ENCODE data around the gene FAM107B.
"Not testable (repeated sequence)": the region's sequence is repeated elsewhere in the genome, so short reads cannot be mapped to it uniquely, and the experiment has no call there.

The FAM107B gene

GRCh38 chr10:14595526-14596182, 179.0 kb downstream of the FAM107B start:
- no peak for FAIRE-seq

DNA sequence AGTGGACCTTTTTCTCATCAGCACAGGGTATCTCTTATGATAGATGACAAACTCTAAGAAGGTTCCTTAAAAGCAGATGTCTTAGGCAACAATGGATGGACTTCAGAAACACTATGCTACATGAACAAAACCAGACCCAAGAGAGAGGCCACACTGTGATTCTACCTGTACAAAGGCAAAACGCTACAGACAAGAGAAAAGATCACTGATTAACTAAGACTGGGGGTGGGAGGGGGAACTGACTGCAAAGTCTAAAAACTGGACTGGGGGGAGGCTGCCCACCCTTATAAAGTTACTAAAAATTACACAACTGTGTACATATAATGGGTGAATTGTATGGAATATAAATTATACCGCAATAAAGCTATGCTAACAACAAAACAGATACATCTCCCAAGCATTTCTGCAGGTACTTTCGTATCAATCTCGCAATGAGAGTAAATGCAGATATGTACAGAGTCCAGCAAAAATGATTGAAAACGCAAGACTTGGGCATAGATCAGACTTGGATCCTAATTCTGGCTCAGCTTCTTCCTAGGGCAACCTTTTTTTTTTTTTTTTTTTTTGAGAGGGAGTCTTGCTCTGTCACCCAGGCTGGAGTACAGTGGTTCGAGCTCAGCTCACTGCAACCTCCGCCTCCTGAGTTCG, 179.7 kb downstream of the FAM107B start:
- no peak for FAIRE-seq

- FAIRE-seq, result no peak
Observed at GRCh38 chr10:14593806-14594205, 180.9 kb downstream of the FAM107B start.

DNA sequence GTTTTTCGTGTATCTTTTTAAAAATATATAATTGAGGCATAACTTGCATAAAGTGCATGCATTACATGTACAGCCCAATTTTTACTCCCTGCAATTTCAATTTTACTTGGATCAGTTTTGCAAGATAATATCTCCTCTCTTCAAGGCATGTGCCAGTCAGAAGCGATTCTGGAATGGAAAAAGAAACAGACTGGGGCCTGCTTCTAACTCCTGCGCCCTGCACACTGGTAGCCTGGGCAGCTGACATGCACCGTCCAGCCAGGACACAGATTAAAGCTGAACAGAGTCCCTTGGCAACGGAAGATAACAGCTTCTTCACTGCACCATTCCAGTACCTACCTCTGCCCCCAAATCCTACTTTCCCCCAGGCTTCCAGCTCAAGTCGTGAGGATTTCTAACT, 182.1 kb downstream of the FAM107B start:
- FAIRE-seq, result no peak

DNA sequence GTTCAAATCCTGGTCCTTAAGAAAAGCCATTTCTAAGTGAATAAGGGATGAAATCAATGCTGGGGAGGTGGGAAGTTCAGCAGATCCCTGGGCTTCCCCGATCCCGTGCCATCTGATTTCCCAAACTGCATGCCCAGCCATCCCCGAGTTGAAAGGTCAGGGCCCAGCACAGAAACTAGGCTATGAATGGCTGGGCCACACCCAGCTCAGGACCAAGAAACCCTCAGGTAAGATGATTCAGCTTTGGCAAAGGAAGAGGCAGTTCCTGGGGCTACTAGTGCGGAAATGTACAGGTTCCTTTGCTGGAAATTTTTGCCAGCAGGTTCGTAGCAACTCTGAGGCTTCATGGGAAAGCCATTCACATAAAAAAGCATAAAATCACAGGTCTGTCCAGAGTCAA, 182.7 kb downstream of the FAM107B start:
- no peak for FAIRE-seq

DNA sequence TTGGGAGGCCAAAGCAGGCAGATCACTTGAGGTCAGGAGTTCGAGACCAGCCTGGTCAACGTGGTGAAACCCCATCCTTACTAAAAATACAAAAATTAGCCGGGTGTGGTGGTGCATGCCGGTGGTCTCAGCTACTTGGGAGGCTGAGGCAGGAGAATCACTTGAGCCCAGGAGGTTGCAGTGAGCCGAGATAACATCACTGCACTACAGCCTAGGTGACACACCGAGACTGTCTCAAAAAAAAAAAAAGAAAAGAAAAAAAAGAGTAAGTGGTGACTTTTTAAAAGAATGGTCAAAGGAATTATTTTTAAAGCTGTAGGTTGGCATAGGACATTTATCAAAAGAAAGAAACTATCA, 185.8 kb downstream of the FAM107B start:
- not testable (repeated sequence) for FAIRE-seq

DNA sequence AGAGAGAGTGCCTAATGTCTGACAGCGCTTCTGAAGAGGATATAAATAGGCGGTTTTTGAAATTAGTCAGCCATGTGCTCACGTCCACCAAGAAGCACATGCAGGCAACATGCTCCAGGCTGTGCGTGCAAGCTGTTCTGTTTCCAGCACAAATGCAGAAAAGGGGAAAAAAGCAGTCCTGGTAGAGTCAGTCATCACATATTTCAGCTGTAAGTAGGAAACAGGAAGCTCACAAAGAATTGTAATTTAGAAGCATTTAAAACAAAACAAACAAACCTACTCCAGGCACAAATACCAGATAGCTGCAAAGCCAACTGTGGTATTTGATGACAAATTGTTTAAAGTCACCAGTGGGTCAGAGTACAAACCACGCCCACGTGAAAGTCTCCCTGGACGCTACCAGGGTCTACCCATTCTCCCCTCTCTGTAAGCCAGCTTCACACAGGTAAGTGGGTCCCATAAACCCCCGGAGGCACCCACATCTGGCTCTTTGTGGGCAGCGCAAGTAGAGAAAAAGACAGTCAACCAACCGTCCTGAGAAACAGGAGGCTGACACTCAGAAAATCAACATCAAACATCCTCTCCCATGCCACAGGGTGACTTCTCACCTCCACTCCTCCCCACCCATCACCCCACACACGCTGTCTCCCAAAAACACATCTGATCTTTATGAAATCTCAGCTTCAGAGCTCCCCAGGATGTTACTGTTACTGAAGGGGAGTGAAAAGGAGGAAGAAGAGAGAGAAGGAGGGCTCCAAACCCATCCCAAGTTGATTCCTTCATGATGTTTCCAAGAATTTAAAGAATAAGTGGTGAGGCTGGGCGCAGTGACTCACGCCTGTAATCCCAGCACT, 186.4 kb downstream of the FAM107B start:
- no peak for FAIRE-seq

GRCh38 chr10:14587540-14588083, 187.1 kb downstream of the FAM107B start:
- no peak for FAIRE-seq

- no peak for FAIRE-seq
Observed at GRCh38 chr10:14586901-14587300, 187.8 kb downstream of the FAM107B start.

GRCh38 chr10:14585287-14586193, 189.2 kb downstream of the FAM107B start:
- no peak for FAIRE-seq

DNA sequence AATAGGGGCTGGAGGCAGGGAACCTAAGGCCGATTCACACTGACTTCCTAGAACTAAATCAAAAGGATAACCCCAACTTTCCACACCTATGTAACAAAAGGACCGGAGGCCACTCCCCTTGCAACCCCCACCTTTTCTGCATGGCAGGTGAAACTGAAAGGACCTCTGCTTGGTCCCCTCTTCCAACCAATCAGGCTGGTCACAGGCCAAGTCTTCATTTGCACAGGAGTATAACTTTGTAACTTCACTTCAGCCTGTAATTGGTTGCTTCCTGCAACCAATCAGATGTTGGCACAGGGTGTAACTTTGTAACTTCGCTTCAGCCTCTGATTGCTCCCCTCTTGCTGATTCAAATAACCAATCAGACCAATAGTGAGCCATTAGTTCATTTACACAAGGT, 190.0 kb downstream of the FAM107B start:
- FAIRE-seq, result no peak

GRCh38 chr10:14583967-14584366, 190.7 kb downstream of the FAM107B start:
- FAIRE-seq, result no peak

- FAIRE-seq, result no peak
Observed at GRCh38 chr10:14583252-14583651, 191.4 kb downstream of the FAM107B start.

- no peak for FAIRE-seq
Observed at GRCh38 chr10:14581553-14582321, 193.0 kb downstream of the FAM107B start.

- FAIRE-seq, result no peak
Observed at GRCh38 chr10:14580671-14581332, 193.9 kb downstream of the FAM107B start.

GRCh38 chr10:14579405-14579804, 195.3 kb downstream of the FAM107B start:
- no peak for FAIRE-seq

DNA sequence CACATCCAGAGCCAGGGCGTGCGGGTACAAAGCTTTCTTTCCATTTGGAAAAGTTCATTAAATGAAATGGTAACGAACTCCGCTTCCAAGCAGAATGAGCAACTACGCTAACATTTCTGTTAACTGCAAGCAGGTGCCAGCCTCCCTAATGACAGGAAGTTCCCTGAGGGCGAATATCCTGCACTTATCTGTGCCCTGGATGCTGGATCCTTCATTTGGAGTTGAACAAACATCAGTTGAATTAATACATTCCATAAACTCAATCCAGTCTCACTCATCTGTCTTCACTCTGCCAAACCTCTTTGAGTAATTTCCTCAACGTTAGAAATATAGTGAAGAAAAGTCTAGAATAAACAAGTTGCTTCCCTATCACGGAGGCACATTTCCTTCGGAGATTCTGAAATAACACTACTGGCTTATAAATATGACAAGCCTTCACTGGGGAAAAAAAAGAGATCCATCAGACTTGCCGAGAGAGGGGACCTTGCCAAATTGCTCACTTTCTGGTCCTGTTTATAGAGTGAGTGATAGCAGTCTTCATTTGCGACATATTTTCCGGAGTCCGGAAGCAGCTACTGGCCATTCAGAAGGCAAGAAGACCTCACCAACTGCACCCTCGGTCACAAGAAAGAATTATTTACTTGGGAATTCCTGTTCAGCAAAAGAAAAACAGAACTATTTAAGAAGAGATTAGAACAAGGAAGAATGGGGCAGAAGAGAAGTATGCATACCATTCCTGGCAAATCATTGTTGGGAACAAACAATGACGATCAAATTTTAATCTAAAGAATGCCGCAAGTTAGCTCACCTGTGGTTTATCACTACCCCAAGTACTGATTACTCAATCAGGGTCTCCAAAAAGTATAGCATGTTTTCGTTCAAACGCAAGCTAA, 196.4 kb downstream of the FAM107B start:
- no peak for FAIRE-seq

- FAIRE-seq, result no peak
Observed at GRCh38 chr10:14574885-14575284, 199.8 kb downstream of the FAM107B start.

DNA sequence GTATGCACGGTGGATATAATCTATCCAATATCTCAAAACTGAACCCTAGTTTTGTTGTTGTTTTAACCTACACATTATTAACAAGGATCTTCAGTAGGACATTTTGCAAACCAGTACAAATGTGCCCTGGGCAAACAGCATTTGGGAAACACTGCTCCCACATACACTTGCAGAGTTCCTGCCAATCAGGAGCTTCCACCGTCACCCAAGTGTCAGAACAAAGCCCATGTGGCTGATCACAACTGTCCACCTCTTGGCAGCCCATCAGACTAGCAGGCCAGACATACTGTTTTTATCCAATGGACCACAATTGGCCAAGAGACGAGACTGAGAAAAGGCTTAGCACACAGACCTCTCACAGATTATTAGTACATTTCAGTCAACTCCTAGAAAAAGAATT, 200.4 kb downstream of the FAM107B start:
- FAIRE-seq, result no peak

GRCh38 chr10:14573666-14574261, 200.9 kb downstream of the FAM107B start:
- FAIRE-seq, result no peak
